Motor neuron (in vitro differentiated cells): ENCODE data around the gene SH3RF2. TPM values are rescaled to one million over a fixed set of nuclear protein-coding genes. Genes with fewer than 3 reads are reported as not detected.
"Not testable (repeated sequence)": the region's sequence is repeated elsewhere in the genome, so short reads cannot be mapped to it uniquely, and the experiment has no call there.

ENCODE experiments used
- ATAC-seq, 8 experiments: fragments of 200-7000 bp; cut with Tn5 transposase; replicated peaks in 6 of 8; 2 replicates each; pipeline ENCODE4 v1.8.0; 2021; ENCODE audit warnings: mild to moderate bottlenecking in 8 of 8, moderate library complexity in 8 of 8
- H3K27ac ChIP-seq, 2 donors: fragments of 250-450 bp; sonication (Bioruptor Pico); 2 replicates each; pipeline ENCODE4 v1.9.0; 2021; ENCODE audit warnings: antibody characterized with exemption in 2 of 2, mild to moderate bottlenecking in 2 of 2, moderate library complexity in 1 of 2
- H3K4me1 ChIP-seq, 2 donors: fragments of 250-450 bp; sonication (Bioruptor Pico); replicated peaks in 1 of 2; 2 replicates each; pipeline ENCODE4 v1.6.1; 2021; ENCODE audit warnings: antibody characterized with exemption in 2 of 2, mild to moderate bottlenecking in 2 of 2, moderate library complexity in 1 of 2
- H3K4me3 ChIP-seq, 5 donors: fragments of 250-450 bp; sonication (Bioruptor Pico); 2 replicates each; pipeline ENCODE4 v1.9.0; 2021; ENCODE audit warnings: antibody characterized with exemption in 5 of 5, mild to moderate bottlenecking in 5 of 5, moderate library complexity in 4 of 5
- WGBS, 10 experiments: fragments of 450-650 bp; shearing (Covaris generic); methylation state at CpG; one replicate each; pipeline ENCODE4 v1.0.0; 2022; 5-methylcytosine and 5-hydroxymethylcytosine counted together
- in situ Hi-C, 9 experiments: fragments of 400-800 bp; cut with MboI; loops; one replicate each; pipeline ENCODE4 v1.15.0; 2021; ENCODE audit warnings: low sequenced_read_pairs in 9 of 9, low pct_unique_long_range_greater_than_20kb in 2 of 9; ENCODE audit not compliant: unreplicated experiment in 9 of 9
- total RNA-seq, 8 experiments: library from RNA; unstranded; fragments of 300-600 nt; gene quantifications; 2 replicates each; pipeline versions ENCODE4 v1.2.3 to v1.2.4, GENCODE V29; 2022

Gene SH3RF2
- total RNA-seq, 8 experiments from 2014 or later = 0.05 to 0.85 (median 0.27) TPM; not detected in 1

DNA sequence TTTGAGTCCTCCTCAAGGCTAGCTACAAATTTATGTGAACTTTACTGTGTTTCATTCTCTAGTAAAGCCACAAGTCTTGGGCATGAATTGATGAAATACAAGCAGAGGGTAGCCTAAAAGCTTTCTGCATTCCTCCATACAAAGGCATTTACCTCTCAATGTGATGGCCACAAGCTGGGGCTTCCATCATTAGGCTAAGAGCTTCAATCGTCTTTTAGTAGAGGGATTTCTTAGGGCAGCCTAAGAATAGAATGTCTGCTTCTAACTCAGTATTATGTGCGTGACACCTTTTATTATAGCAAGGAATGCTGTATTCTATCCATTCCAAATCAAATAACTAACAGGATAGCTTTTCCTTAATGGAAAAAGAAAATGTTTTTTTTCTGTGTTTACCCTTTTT, 165.3 kb downstream of the SH3RF2 start:
- 40 to 100% (median 67%) methylated on average over 1 to 2 of the region's 2 CpGs; no CpG with 5 or more reads in 1 of the 10 experiments for WGBS, 10 experiments
- no peak overlapping the region for H3K4me3 ChIP-seq
- no peak for ATAC-seq
- in situ Hi-C loops = no loop called here
- H3K4me1 ChIP-seq = no peaks in the 10 kb centered on the region
- no peak overlapping the region for H3K27ac ChIP-seq

DNA sequence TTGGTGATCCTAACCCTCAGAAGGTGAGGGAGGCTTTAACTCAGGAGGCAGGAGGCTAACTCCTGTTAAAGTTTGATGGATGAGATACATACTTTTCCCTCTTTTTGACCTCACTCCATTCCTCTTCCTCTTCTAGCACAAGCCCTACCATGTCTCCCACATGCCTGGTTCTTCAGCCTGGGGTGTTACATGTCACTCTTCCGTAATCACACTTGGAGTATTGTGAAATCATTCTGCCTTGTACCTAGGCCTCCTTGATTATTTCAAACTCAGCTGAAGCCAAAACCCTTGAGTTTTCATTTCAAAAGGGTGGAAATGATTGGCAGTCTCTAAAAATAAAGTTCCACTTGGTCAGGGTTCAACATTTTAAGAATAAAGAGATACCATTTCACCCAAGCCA, 167.2 kb downstream of the SH3RF2 start:
- H3K4me1 ChIP-seq = no peaks in the 10 kb centered on the region
- H3K27ac ChIP-seq = no peak overlapping the region
- in situ Hi-C loops = no loop called here
- no peak overlapping the region for H3K4me3 ChIP-seq
- WGBS, 10 experiments = 60 to 100% (median 79%) methylated on average over 1 of the region's 1 CpG; no CpG with 5 or more reads in 6 of the 10 experiments
- no peak for ATAC-seq

DNA sequence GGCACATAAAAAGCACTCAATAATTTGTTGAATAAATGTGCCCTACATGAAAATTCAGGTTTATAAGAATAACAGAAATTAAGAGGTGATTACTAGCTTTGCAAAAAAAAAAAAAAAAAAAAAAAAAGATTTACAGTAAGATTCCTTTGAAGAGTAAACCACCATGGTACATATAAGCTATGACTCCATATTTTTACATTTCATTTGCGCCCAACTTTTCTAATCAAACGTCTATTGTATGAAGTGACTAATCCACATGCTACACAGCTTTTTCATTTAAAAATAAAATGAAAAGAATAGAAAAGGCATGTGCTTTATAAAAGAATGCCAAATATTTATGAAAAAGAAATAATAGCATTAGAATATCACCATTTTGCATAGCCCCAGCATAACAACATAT, 169.1 kb downstream of the SH3RF2 start, which contains the start of gene PLAC8L1:
Gene PLAC8L1 (minus strand): TSS at position 101 of the 400 bp plus-strand sequence. CDS start 1,266 bp downstream, outside the sequence.
- Histone ChIP-seq H3K27ac (no peak within 1 kb of the TSS), H3K4me3 (no peak within 1 kb of the TSS), H3K4me1 (no peaks in the 10 kb centered on the region)
- in situ Hi-C loops = no loop called here
- ATAC-seq = no peak
- 60 to 100% (median 86%) methylated on average over 1 to 2 of the region's 2 CpGs for WGBS, 10 experiments

DNA sequence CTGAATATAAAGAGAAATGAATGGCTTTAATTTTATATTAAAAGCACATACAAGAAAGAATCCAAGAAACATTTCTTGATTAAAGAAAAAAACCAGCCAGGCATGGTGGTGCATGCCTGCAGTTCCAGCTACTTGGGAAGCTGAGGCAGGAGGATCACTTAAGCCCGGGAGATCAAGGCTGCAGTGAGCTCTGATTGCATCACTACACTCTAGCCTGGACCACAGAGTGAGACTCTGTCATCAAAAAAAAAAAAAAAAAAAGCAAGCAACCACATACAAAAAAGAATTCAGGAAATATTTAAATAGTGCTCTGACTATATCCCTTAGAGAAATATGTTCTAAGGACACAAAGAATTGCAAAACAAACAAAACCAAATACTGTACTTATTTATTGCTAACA, 171.5 kb downstream of the SH3RF2 start:
- no peak overlapping the region for H3K4me3 ChIP-seq
- H3K27ac ChIP-seq = no peak overlapping the region
- in situ Hi-C loops = no loop called here
- H3K4me1 ChIP-seq = no peaks in the 10 kb centered on the region
- no peak for ATAC-seq
- WGBS, 10 experiments = 17 to 100% (median 83%) methylated on average over 1 of the region's 1 CpG; no CpG with 5 or more reads in 2 of the 10 experiments

DNA sequence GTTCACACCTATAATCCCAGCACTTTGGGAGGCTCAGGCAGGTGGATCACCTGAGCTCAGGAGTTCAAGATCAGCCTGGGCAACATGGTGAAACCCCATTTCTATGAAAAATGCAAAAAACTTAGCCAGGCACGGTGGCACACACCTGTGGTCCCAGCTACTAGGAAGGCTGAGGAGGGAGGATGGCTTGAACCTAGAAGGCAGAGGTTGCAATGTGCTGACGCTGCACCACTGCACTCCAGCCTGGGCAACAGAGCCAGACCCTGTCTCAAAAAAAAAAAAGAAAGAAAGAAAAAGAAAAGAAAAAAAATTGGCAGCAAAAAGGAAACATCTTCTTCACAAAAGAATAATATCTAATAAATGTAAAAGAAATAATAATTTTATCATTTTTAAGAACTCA, 172.5 kb downstream of the SH3RF2 start:
- ATAC-seq, H3K4me3 ChIP-seq, in situ Hi-C loops, H3K4me1 ChIP-seq, H3K27ac ChIP-seq: not testable (repeated sequence)
- 64 to 100% (median 100%) methylated on average over 1 to 2 of the region's 2 CpGs; no CpG with 5 or more reads in 3 of the 10 experiments for WGBS, 10 experiments

GRCh38 chr5:146109379-146109778, 173.0 kb downstream of the SH3RF2 start:
- Histone ChIP-seq H3K4me1 (no peaks in the 10 kb centered on the region), H3K27ac (no peak overlapping the region), H3K4me3 (no peak overlapping the region)
- WGBS, 10 experiments = 80 to 100% (median 89%) methylated on average over 1 of the region's 1 CpG; no CpG with 5 or more reads in 7 of the 10 experiments
- no peak for ATAC-seq
- in situ Hi-C loops = no loop called here

DNA sequence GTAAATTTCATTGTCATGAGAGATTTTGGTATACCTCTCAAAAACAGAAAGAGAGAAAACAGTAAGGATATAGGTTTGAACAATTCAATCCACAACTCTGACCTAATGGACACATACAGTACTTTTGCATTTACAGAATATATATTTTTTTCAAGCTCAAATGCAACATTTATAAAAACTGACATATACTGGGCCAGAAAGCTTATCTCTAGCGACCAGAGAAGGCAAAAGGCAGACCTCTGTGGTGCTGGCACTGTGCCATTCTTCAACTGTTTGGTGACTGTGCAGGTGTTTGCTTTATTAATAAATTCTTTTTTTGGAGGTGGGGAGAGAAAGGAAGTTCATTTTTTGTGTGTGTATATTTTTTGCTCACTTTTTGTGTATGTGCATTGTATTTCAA, 175.0 kb downstream of the SH3RF2 start:
- no peak overlapping the region for H3K27ac ChIP-seq
- in situ Hi-C loops = no loop called here
- WGBS, 10 experiments = 33 to 100% (median 100%) methylated on average over 1 of the region's 1 CpG; no CpG with 5 or more reads in 4 of the 10 experiments
- no peak overlapping the region for H3K4me3 ChIP-seq
- no peaks in the 10 kb centered on the region for H3K4me1 ChIP-seq
- ATAC-seq = no peak

DNA sequence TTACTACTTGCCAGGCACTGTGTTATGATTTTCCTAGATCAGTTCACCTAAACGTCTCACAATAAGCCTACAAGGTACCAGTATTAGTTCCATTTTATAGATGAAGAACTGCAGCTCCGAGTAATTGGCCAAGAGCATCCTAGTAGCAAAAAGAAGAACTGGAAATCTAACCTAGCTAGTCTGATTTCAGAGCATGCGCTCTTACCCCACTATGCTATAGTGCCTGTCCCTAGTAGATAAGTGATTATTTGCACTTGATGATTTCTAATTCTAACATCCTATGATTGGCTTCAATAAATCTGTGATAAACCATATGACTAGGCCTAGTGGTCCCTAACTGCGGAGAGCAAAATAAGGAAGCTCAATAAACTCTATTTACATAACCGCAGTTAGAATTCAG, 176.1 kb downstream of the SH3RF2 start:
- ATAC-seq = no peak
- no peak overlapping the region for H3K4me3 ChIP-seq
- no peaks in the 10 kb centered on the region for H3K4me1 ChIP-seq
- H3K27ac ChIP-seq = no peak overlapping the region
- WGBS, 10 experiments = 86 to 100% (median 97%) methylated on average over 2 to 5 of the region's 5 CpGs
- in situ Hi-C loops = no loop called here

Other genes starting within 250 kb of the SH3RF2 start
- gene PRELID2, start 101.2 kb upstream of the SH3RF2 start, total RNA-seq = 10 to 100 TPM in 4 of 8 experiments, 1 to 10 TPM in 4; 1.2 to 17.1 (median 9.9) TPM
- under 1 TPM in 2 of 8 experiments, not detected in 6; 0.15 to 0.33 TPM for gene GRXCR2, start 63.6 kb upstream of the SH3RF2 start, total RNA-seq
- gene PLAC8L1, start 169.0 kb downstream of the SH3RF2 start, total RNA-seq = 1 to 10 TPM in 4 of 8 experiments, under 1 TPM in 4; 0.38 to 2.0 (median 0.95) TPM
- gene LARS1, start 246.1 kb downstream of the SH3RF2 start, total RNA-seq = 100 to 1,000 TPM in 7 of 8 experiments, 10 to 100 TPM in 1; 96.9 to 166 (median 124) TPM